ENCODE data around the gene TLCD3A.

The TLCD3A gene

DNA sequence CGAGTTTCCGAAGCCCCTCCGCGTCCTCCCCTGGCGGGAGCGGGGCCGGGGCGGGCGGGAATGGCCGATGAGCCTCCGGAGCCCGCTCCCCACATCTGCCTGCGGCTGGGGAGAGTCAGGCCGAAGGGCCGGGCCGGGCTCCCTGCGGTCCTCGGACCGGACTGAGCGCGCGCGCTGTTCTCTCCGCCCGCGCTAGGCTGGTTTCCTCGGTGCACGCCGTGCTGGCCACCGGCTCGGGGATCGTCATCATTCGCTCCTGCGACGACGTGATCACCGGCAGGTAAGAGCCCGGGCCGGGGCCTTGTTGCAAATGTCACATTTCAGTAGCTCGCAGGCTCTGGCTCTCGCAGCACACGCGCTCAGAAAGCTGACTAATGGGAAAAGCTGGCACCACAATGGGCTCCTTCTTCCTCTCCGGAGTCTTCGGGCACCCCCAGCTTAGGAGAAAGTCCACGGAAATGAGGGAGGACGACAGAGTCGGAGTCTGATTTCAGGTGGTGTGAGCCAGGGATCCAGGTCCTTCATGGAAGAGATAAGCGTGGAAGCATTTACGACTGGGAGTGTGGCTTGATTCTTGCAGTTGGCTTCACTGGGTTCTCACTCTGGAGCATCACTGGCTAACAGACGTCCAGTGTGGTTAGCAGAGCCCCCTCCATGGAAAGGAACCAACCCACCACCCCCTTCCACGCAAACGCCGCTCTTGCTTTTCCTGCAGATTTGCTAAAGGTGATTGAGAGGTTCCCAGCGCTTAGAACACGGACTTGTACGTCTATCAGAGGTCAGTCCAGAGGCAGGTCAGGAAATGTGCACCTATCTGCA is 715 bp downstream of the TLCD3A start:
- peak overlapping the region; percentile 71; the same call in 1 of the 2 replicates for H3K27ac ChIP-seq (ENCODE audit: low read length)
- H2AFZ ChIP-seq (ENCODE audit: low read depth, low read length) = peak overlapping the region; percentile 79
- H3K79me2 ChIP-seq (ENCODE audit: insufficient read depth, low read length) = peaks cover 16% of the 10 kb centered on the region
- peaks cover 4% of the 10 kb centered on the region; the same call in 1 of the 2 replicates for H4K20me1 ChIP-seq (ENCODE audit: insufficient read depth, low read length)
- no peak for DNase-seq
- peak; percentile 9; the same call in 2 of the 3 replicates for ATAC-seq (ENCODE audit: insufficient read depth, low read depth)
- peak overlapping the region; percentile 70 to 87; a peak in 3 of 4 replicates for H3K4me3 ChIP-seq (ENCODE audit: low read depth in 1 of 2, low read length in 2 of 2)
- H3K27me3 ChIP-seq (ENCODE audit: insufficient read depth, low read length, poor library complexity) = no peaks in the 10 kb centered on the region
- H3K9ac ChIP-seq (ENCODE audit: low read depth, low read length) = peak overlapping the region; percentile 81
- peaks cover 8% of the 10 kb centered on the region for H3K36me3 ChIP-seq (ENCODE audit: insufficient read depth, low read length)
- H3K4me2 ChIP-seq (ENCODE audit: insufficient read depth, low read length) = peak overlapping the region; percentile 98
- no peaks in the 10 kb centered on the region for H3K9me3 ChIP-seq (ENCODE audit: insufficient read depth, low read length, severe bottlenecking)
- TF ChIP-seq CTCF (IDR thresholded peaks at IDR 0.05; ENCODE audit: borderline replicate concordance, extremely low read depth, low read length, poor library complexity, severe bottlenecking) (no peak), EZH2 (IDR thresholded peaks at IDR 0.05; ENCODE audit: borderline replicate concordance, low read depth, low read length, severe bottlenecking) (no peak)
- peaks cover 33% of the 10 kb centered on the region for H3K4me1 ChIP-seq (ENCODE audit: insufficient read depth, low read length)

DNA sequence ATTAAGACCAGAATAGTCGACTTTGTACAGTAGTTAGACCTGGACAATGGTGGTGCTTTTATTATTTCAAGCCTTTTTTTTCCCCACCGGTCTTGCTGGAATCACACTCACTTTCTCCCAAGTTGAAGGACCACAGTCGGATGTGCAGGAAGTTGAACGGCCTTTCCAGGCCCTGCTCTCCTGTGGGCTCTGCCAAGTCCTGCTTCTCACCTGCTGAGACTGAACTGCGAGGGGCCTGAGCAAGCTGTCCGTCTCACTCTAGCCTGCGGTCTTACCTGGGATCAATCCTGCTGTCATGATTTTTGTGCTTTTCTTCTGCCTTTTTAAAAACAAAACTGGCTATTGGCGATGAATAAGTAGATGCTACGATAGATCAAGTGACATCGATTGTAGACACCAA is 1.3 kb downstream of the TLCD3A start:
- H3K4me2 ChIP-seq (ENCODE audit: insufficient read depth, low read length) = peak overlapping the region; percentile 98
- peaks cover 14% of the 10 kb centered on the region for H3K36me3 ChIP-seq (ENCODE audit: insufficient read depth, low read length)
- H3K9ac ChIP-seq (ENCODE audit: low read depth, low read length) = peak overlapping the region; percentile 81; the same call in 1 of the 2 replicates
- H2AFZ ChIP-seq (ENCODE audit: low read depth, low read length) = no peak overlapping the region
- no peak for ATAC-seq (ENCODE audit: insufficient read depth, low read depth)
- H3K4me3 ChIP-seq (ENCODE audit: low read depth in 1 of 2, low read length in 2 of 2) = peak overlapping the region in 1 of 2 experiments; percentile 87; a peak in 2 of 4 replicates
- H3K27ac ChIP-seq (ENCODE audit: low read length) = no peak overlapping the region
- no peaks in the 10 kb centered on the region for H3K9me3 ChIP-seq (ENCODE audit: insufficient read depth, low read length, severe bottlenecking)
- H3K27me3 ChIP-seq (ENCODE audit: insufficient read depth, low read length, poor library complexity) = no peaks in the 10 kb centered on the region
- peaks cover 21% of the 10 kb centered on the region for H3K79me2 ChIP-seq (ENCODE audit: insufficient read depth, low read length)
- peaks cover 9% of the 10 kb centered on the region; the same call in 1 of the 2 replicates for H4K20me1 ChIP-seq (ENCODE audit: insufficient read depth, low read length)
- DNase-seq = no peak
- TF ChIP-seq CTCF (IDR thresholded peaks at IDR 0.05; ENCODE audit: borderline replicate concordance, extremely low read depth, low read length, poor library complexity, severe bottlenecking) (no peak), EZH2 (IDR thresholded peaks at IDR 0.05; ENCODE audit: borderline replicate concordance, low read depth, low read length, severe bottlenecking) (no peak)
- H3K4me1 ChIP-seq (ENCODE audit: insufficient read depth, low read length) = peaks cover 33% of the 10 kb centered on the region

GRCh38 chr17:737561-738113 is 5.2 kb downstream of the TLCD3A start:
- no peak for ATAC-seq (ENCODE audit: insufficient read depth, low read depth)

More at GRCh38 chr17:737561-738113, 5.2 kb downstream of the TLCD3A start:
- H2AFZ ChIP-seq (ENCODE audit: low read depth, low read length) = no peak overlapping the region
- H3K27ac ChIP-seq (ENCODE audit: low read length) = no peak overlapping the region
- no peak for DNase-seq
- no peak overlapping the region for H3K4me3 ChIP-seq (ENCODE audit: low read depth in 1 of 2, low read length in 2 of 2)
- H3K27me3 ChIP-seq (ENCODE audit: insufficient read depth, low read length, poor library complexity) = no peaks in the 10 kb centered on the region
- H3K9me3 ChIP-seq (ENCODE audit: insufficient read depth, low read length, severe bottlenecking) = no peaks in the 10 kb centered on the region
- peaks cover 47% of the 10 kb centered on the region for H3K36me3 ChIP-seq (ENCODE audit: insufficient read depth, low read length)
- TF ChIP-seq EZH2 (IDR thresholded peaks at IDR 0.05; ENCODE audit: borderline replicate concordance, low read depth, low read length, severe bottlenecking) (no peak), CTCF (IDR thresholded peaks at IDR 0.05; ENCODE audit: borderline replicate concordance, extremely low read depth, low read length, poor library complexity, severe bottlenecking) (no peak)
- no peak overlapping the region for H3K9ac ChIP-seq (ENCODE audit: low read depth, low read length)
- H4K20me1 ChIP-seq (ENCODE audit: insufficient read depth, low read length) = peaks cover 35% of the 10 kb centered on the region
- H3K4me1 ChIP-seq (ENCODE audit: insufficient read depth, low read length) = peaks cover 22% of the 10 kb centered on the region
- H3K79me2 ChIP-seq (ENCODE audit: insufficient read depth, low read length) = peaks cover 39% of the 10 kb centered on the region
- no peak overlapping the region for H3K4me2 ChIP-seq (ENCODE audit: insufficient read depth, low read length)

Data from DND-41 (cell line).